ENCODE measurements around the gene ZBTB46. TPM values are rescaled to one million over a fixed set of nuclear protein-coding genes. Genes with fewer than 3 reads are reported as not detected.
A peak's percentile ranks its signal among the peaks of the same experiment; 100 is the strongest.

Gene ZBTB46
- total RNA-seq, 1 donor from 2014 or later = 11.6 TPM

DNA sequence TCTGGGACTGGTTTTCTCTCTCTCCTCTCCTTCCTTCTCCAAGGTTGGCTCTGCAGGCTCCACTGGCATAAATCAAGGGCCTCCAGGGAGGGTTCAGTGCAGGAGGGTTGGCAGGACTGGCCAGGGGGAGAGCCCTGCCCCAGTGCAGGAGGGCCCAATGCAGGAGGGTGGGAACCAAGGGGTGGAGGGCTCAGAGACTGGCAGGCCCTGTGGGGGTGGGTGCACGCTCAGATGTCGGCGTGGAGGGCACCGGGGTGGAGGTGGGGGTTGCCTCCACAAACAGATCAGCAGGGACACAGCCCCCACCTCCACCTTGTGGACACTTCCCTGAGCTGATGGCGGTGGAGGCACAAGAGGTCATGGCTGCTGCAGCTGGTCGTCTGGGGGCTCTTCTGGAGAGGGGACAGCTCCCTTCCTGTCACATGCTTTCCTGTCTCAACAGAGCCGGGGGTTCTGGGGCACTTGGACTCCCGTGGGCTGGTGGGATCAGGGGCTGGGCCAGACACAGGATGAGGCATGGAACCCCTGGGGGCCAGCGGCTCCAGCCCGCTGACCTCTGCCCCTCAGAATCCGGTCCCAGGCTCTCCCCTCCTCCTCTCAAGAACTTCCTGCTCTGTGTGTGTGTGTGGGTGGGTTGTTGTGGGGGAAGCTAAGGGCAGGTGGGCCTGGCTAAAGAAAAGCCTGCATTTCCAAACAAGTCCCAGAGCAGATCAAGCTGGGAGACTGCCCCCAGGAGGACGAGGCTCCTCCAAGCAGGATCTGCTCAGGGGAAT, 27.5 kb upstream of the ZBTB46 start:
- no peak for DNase-seq (ENCODE audit: low spot score in 2 of 2, unreplicated experiment in 2 of 2)
- Mint-ChIP-seq H3K4me3 (peak overlapping the region; percentile 47), H3K27me3 (ENCODE audit: low read depth) (no peaks in the 10 kb centered on the region), H3K27ac (peak overlapping the region; percentile 88), H3K36me3 (peaks cover 5% of the 10 kb centered on the region), H3K9me3 (no peaks in the 10 kb centered on the region), H3K4me1 (peaks cover 37% of the 10 kb centered on the region)
- no peak for TF ChIP-seq CTCF (IDR thresholded peaks at IDR 0.05; ENCODE audit: unreplicated experiment)

- Mint-ChIP-seq H3K4me3 (no peak overlapping the region), H3K4me1 (peaks cover 30% of the 10 kb centered on the region), H3K9me3 (no peaks in the 10 kb centered on the region), H3K27me3 (ENCODE audit: low read depth) (no peaks in the 10 kb centered on the region), H3K36me3 (peaks cover 5% of the 10 kb centered on the region), H3K27ac (peak overlapping the region; percentile 76)
- no peak for TF ChIP-seq CTCF (IDR thresholded peaks at IDR 0.05; ENCODE audit: unreplicated experiment)
- DNase-seq (ENCODE audit: low spot score in 2 of 2, unreplicated experiment in 2 of 2) = no peak
Measured at GRCh38 chr20:63857764-63858392, 26.8 kb upstream of the ZBTB46 start.

- Mint-ChIP-seq H3K4me1 (peaks cover 30% of the 10 kb centered on the region), H3K36me3 (peaks cover 5% of the 10 kb centered on the region), H3K27ac (no peak overlapping the region), H3K27me3 (ENCODE audit: low read depth) (no peaks in the 10 kb centered on the region), H3K4me3 (no peak overlapping the region), H3K9me3 (no peaks in the 10 kb centered on the region)
- no peak for DNase-seq (ENCODE audit: low spot score in 2 of 2, unreplicated experiment in 2 of 2)
- TF ChIP-seq CTCF (IDR thresholded peaks at IDR 0.05; ENCODE audit: unreplicated experiment) = no peak
Measured at GRCh38 chr20:63856098-63856511, 25.0 kb upstream of the ZBTB46 start.

DNA sequence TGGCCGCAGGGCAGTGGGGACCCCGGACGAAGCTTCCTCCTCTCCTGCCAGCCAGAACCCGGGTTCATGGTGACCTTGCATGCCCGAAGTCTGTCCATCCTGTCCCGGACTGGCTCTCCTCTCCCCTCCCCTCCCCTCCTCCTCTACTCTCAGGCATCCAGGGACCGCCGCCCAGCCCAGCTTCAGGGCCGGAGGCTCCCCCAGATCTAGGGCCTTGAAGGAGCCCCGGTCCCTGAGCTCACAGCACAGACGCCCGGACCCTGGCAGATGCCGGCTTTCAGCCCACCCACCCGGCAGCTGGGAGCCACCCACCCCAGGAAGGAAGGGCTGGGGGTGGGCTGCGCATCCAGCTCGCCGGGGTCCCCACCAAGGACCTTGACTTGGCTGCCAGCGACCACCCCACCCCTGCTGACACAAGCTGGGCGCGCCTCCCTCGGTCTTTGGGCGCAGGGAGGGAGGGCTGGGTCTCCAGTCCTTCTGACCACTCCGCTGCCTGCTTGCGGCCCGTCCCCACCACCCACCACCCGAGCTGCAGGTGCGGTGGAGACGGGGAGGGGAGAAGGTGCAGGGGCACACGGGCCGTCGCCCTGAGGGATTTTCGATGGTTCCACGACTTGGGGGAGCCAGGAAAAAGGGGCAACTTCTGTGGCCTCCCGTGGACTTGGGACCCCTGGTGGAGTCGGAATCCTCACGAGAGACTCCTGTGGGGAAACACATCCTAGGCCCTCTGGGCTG, 24.5 kb upstream of the ZBTB46 start:
- no peak for DNase-seq (ENCODE audit: low spot score in 2 of 2, unreplicated experiment in 2 of 2)

More for the DNA sequence above, 24.5 kb upstream of the ZBTB46 start:
- Mint-ChIP-seq H3K9me3 (no peaks in the 10 kb centered on the region), H3K27me3 (ENCODE audit: low read depth) (peaks cover 2% of the 10 kb centered on the region), H3K4me3 (no peak overlapping the region), H3K4me1 (peaks cover 30% of the 10 kb centered on the region), H3K27ac (no peak overlapping the region), H3K36me3 (no peaks in the 10 kb centered on the region)
- no peak for TF ChIP-seq CTCF (IDR thresholded peaks at IDR 0.05; ENCODE audit: unreplicated experiment)

All from mesothelial cell of epicardium (in vitro differentiated cells).